ENCODE results near the gene SYN1.
"Not testable (repeated sequence)": the region's sequence is repeated elsewhere in the genome, so short reads cannot be mapped to it uniquely, and the experiment has no call there.

Gene SYN1

GRCh38 chrX:47633689-47634590 is 14.3 kb upstream of the SYN1 start:
- DNase-seq (ENCODE audit: low read depth in 2 of 2) = no peak

DNA sequence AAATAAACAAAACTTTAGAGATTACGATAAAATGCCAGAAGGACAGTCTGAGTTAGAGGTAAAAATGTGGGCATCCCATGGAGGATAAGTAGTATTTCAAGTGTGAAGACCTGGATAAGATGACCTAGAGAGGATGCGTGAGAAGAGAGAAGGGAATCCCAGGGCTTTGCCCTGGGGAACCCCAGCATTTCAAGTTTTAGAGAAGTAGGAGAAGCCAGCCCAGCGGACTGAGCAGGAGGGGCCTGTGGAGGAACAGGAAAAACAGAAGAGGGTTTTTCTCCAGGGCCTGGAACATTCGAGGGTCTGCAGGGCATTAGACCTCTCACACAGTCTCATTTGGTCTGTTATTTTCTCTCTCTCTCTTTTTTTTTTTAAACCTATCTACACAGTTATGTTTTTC is 13.0 kb upstream of the SYN1 start:
- no peak for DNase-seq (ENCODE audit: low read depth in 2 of 2)

DNA sequence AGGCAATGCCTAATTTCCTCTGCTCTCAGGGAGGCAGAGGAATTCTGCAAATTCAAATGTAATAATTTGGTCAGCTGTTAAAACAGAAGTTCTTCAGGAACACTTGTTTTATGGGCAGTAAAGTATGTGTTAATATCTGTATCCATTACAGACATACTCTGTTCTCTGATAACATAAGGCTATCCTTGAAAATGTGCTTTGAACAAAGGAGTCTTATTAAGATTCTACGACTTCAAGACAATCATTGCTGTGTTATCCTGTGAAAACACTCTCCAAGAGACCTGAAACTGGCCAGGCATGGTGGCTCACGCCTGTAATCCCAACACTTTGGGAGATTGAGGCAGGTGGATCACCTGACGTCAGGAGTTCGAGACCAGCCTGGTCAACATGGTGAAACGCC is 12.0 kb upstream of the SYN1 start:
- no peak for DNase-seq (ENCODE audit: low read depth in 2 of 2)

DNA sequence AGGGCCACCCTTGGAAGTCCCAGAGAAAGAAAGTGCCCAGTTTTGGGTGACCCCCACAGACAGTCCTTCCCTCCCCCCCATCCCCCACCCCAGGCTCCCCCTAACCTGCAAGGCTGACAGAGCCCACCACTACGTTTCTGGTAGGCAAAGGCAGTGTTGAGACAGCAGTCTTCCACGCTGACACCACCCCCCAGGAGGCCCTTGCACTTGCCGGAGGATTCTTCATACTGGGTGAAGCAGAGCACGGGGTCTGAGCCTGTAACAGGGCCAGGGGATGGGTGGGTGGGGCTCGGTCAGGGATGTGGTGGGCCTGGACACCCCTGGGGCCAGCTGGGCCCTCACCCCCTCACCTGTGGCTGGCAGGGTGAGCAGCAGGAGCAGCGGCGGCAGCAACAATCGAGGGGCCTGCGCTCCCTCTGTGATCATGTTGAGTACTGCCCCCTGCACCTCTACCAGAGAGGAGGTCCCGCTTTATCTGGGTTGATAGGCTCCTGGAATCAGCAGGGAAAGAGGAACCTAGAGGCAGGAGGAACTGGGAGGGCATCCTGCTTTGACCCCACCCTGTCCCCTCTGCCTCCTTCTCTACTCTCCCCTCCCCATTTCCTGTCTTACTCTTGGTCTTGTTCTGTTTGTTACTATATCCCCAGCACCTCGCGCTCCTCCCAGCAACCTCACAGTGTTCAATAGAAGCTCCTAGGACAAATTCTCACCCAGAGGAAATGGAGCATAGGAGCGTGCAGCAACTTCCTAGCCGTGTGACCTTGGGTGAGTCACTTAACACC is 10.0 kb upstream of the SYN1 start, which contains the start of gene CFP:
Gene CFP, minus strand, starts transcription at position 512 of the 782 bp plus-strand sequence. Its CDS starts 86 bp downstream, at position 426.
- DNase-seq (ENCODE audit: low read depth in 2 of 2) = no peak

DNA sequence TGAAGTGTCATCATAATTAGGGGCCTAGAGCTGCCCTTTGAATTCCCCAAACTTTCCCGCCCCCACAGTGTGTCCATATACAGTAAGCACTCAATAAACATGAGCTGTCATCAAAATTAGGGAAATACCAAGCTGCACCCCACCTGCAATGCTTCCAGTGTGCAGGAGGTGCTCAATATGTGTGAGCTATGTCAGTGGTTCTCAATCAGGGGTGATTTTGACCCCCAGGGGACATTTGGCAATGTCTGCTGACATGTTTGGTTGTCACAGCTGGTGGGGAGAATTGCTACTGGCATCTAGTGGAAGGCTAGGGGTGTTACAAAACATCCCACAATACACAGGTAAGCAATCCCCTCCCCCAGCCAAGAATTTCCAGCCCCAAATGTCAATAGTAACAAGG is 9.3 kb upstream of the SYN1 start:
- DNase-seq (ENCODE audit: low read depth in 2 of 2) = no peak

DNA sequence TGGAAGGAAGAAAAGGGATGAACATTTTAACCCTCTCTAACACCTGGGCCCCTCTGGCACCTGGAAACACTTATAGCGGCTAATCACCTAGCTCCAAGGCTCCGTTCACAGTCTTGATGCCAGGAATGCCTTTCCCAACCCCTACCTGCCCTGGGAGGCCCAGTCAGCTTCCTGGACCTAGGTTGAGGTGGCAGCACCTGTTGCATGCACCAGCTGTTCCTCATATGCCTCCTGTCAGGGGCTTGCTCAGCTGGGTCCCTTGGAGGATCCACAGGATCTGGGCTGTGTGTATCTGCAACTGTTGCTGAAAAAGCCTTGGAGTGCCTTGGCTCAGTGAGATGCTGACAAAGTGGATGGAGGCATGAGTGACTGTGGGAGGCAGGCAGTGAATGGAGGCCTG is 5.7 kb upstream of the SYN1 start:
- DNase-seq (ENCODE audit: low read depth in 2 of 2) = no peak

- no peak for DNase-seq (ENCODE audit: low read depth in 2 of 2)
Measured at GRCh38 chrX:47623540-47624027, 3.9 kb upstream of the SYN1 start.

DNA sequence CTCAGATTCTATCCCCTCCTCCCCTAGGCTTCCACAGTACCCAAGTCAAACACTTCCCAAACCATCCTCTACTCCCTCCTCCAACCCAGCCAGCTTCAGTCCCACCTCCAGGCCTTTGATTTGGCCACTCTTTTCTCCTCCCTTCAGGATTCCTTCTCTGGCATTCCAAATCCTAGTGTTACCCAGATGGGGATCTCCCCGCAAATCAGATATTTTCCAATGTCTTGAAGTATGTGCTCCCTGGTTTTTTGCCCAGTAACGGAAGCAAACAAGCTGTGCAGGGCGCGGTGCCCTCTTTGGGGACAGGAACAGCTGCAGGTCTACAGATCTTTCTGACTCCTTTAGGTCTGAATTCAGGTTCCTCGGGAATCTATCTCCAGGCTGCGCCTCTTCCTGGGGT is 2.2 kb upstream of the SYN1 start:
- no peak for DNase-seq (ENCODE audit: low read depth in 2 of 2)

- DNase-seq (ENCODE audit: low read depth in 2 of 2) = no peak
Measured at GRCh38 chrX:47620303-47620685, 637 bp upstream of the SYN1 start.

DNA sequence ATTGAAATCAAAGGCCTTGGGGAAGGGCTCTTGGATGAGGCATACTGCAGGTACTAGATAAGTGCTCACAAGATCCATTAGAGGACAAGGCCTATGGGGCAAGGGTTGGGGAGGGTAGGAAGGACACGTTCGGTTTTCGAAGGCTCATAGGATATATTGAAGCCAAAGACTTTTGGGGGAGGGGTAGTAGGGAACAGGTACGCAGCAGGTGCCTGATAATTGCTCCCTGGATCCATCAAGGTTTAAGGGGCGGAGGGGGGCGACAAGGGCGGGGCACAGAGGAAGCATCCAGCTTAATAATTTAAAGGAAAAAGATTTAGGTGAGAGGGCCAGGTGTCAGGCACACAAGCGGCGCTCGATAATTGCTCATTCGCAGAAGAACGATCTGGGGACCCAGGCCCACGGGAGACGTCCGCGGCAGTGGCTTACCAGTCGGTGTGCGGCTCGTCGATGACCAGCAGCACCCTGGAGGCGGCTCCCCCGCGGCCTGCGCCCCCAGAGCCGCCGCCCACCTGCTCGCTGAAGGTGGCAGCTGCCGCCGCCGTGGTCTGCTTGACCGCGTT is 653 bp downstream of the SYN1 start:
- no peak for DNase-seq (ENCODE audit: low read depth in 2 of 2)

DNA sequence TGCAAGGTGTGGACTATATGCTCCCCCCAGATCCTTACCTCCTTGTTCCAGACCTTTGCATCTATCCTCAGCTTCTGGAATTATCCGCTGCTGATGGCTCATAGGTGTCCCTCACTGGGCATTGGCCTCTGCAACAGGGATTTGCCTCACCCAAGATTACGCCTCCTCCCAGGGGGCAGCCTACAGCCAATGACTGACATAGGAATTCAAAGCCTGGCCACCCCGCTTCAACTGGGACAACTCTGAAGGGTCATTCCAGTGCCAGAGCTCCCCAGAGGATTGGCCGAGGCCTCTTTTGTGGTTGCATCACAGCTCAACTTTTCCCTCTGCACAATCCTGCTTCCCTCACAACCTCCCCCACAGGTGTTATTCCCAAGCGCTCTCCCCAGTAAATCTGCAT is 5.0 kb downstream of the SYN1 start:
- DNase-seq (ENCODE audit: low read depth in 2 of 2) = no peak

GRCh38 chrX:47613082-47613481 is 6.6 kb downstream of the SYN1 start:
- no peak for DNase-seq (ENCODE audit: low read depth in 2 of 2)

DNA sequence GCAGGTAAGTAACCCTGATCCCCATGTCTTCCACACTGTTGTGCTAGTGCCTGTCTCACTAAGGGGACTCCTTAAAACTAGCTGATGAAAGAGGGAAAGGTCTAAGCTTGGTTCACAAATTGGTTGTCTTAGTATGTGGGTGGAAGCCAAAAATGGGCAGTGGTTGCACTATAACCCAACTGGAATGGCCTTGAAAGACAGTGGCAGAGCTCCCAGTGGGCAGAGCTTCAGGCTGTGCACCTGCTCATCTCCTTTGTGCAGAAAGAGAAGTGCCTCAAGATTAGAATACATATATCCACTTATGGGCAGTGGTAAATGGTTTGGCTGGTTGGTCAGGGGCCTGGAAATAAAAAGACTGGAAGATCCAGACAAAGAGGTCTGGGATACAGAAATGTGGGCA is 7.2 kb downstream of the SYN1 start:
- DNase-seq (ENCODE audit: low read depth in 2 of 2) = no peak

DNA sequence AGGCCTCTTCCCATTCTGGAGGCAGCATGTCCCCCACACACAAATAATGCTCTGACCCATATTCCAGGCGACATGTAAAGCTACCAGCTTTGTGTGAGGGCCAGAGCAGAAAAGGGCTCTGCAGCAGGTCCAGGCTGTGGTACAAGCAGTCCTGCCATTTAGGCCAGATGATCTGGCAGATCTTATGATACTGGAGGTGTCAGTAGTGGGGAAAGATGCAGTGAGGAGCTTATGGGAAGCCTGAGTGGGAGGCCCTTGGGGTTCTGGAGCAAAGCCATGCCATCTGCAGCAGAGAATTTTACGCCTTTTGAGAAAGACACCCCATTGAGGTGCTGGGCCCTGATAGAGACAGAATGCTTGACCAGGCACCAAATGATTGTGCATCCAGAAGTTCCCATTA is 7.7 kb downstream of the SYN1 start:
- no peak for DNase-seq (ENCODE audit: low read depth in 2 of 2)

DNA sequence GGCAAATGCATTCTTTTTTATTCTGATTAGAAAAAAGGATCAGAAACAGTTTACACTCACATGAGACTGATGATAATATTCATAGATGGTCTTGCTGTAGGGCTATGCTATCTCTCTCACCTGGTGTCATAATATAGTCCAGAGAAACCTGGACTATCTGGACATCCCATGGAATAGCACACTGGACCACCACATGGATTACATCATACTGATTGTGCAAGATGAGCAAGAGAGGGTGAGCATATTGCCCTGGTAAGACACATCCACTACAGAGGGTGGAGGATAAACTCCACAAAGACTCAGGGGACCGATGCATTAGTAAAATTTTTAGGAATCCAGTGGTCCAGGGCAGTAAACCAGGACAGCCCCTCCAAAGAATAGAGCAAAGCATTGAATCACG is 8.2 kb downstream of the SYN1 start:
- DNase-seq (ENCODE audit: low read depth in 2 of 2) = no peak

- no peak for DNase-seq (ENCODE audit: low read depth in 2 of 2)
Measured at GRCh38 chrX:47610511-47610910, 9.1 kb downstream of the SYN1 start.

- DNase-seq (ENCODE audit: low read depth in 2 of 2) = no peak
Measured at GRCh38 chrX:47608130-47608810, 11.4 kb downstream of the SYN1 start.

GRCh38 chrX:47607091-47607490 is 12.6 kb downstream of the SYN1 start:
- DNase-seq (ENCODE audit: low read depth in 2 of 2) = no peak

- DNase-seq (ENCODE audit: low read depth in 2 of 2) = no peak
Measured at GRCh38 chrX:47605024-47605423, 14.6 kb downstream of the SYN1 start.

- not testable (repeated sequence) for DNase-seq (ENCODE audit: low read depth in 2 of 2)
Measured at GRCh38 chrX:47603125-47603524, 16.5 kb downstream of the SYN1 start.

DNA sequence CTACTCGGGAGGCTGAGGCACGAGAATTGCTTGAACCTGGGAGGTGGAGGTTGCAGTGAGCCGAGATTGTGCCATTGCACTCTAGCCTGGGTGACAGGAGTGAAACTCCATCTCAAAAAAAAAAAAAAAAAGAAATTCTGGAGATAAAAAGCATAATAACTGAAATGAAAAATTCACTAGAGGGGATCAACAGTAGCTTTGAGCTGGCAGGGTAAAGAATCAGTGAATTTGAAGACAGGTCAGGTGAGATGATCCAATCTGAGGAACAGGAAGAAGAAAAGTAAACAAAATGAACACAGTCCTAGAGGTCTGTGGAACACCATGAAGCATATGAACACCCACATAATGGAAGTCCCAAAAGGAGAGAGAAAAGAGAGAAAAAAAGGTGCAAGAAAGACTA is 22.4 kb downstream of the SYN1 start:
- no peak for DNase-seq (ENCODE audit: low read depth in 2 of 2)

DNA sequence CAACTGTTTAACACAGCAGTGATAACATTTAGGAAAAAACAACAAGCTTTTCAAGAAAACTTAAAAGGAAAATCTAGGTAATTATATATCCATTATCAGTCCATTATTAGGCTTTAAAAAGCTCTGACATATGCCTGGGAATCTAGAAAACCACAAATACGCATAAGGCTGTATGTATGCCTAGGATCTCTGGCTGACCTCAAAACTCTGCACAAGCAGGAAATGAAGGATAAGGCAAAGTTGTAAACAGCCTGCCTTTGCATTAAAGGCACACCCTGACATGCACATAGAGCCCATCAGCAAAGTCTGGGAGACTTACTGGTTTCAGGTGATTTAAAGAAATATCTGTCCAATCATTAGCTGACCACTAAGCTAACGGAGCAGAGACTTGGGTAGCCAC is 23.4 kb downstream of the SYN1 start:
- DNase-seq (ENCODE audit: low read depth in 2 of 2) = no peak

Data from stimulated activated CD8-positive, alpha-beta memory T cell treated with anti-CD3 and anti-CD28 coated beads, Interleukin-2, amount 100 ng/mL, for 1 hour (primary cell).